OCI-LY1 (cell line): ENCODE measurements around the gene FNIP2.

Source experiments
- CTCF ChIP-seq: fragments of 200-600 bp; sonication (generic), shearing (Covaris generic); IDR thresholded peaks from 2 replicates; pipeline ENCODE4 v1.5.1; 2017; ENCODE audit warnings: mild to moderate bottlenecking, antibody characterized with exemption, low read length, moderate library complexity, mixed read lengths
- EZH2 ChIP-seq: fragments of 200-600 bp; sonication (generic), shearing (Covaris generic); IDR thresholded peaks from 2 replicates; pipeline ENCODE4 v1.8.0; 2017; ENCODE audit warnings: borderline replicate concordance, mixed run types, mild to moderate bottlenecking, antibody characterized with exemption, low read length, moderate library complexity, mixed read lengths

GRCh38 chr4:158819942-158820786, 51.3 kb downstream of the FNIP2 start:
- TF ChIP-seq CTCF (no peak), EZH2 (no peak)
